H1 (cell line): ENCODE data around the gene RYK. TPM values are rescaled to one million over a fixed set of nuclear protein-coding genes. Genes with fewer than 3 reads are reported as not detected.
A peak's percentile ranks its signal among the peaks of the same experiment; 100 is the strongest.

ENCODE experiments used
- CTCF ChIA-PET: fragments of 300-600 bp; sonication (Branson Sonifier 250); formaldehyde crosslinking; loops from one replicate; lab custom pipeline; 2021; ENCODE audit not compliant: partially characterized antibody; lab: Charles Lee
- POLR2A ChIA-PET: fragments of 300-600 bp; sonication (Branson Sonifier 250); formaldehyde crosslinking; loops from one replicate; lab custom pipeline; 2021; ENCODE audit warnings: inconsistent platforms; ENCODE audit not compliant: partially characterized antibody; lab: Charles Lee
- DNase-seq, 2 experiments: peaks; one replicate each; pipeline versions ENCODE4 v3.0.0 to v3.0.0-alpha.2; 2010 to 2022; ENCODE audit warnings: low spot score in 2 of 2, low read depth in 1 of 2, mixed read lengths in 1 of 2
- FAIRE-seq: peaks from 2 replicates; lab custom pipeline; 2011; peaks lifted over from hg19 to GRCh38; lab: Jason Lieb, UNC
- H2AFZ ChIP-seq: 2 replicates; pipeline ENCODE4 v1.8.1; 2012; ENCODE audit warnings: low read length, inconsistent platforms
- H2AK5ac ChIP-seq: 2 replicates; pipeline ENCODE4 v1.6.1; 2013; ENCODE audit warnings: low read depth, low read length
- H2BK120ac ChIP-seq: replicated peaks from 2 replicates; pipeline ENCODE3; 2013; ENCODE audit warnings: low read depth, low read length, inconsistent platforms
- H2BK12ac ChIP-seq: 2 replicates; pipeline ENCODE4 v1.6.1; 2013; ENCODE audit warnings: low read depth, low read length
- H2BK15ac ChIP-seq: 2 replicates; pipeline ENCODE4 v1.6.1; 2013; ENCODE audit warnings: low read length
- H2BK20ac ChIP-seq: 2 replicates; pipeline ENCODE4 v1.6.1; 2013; ENCODE audit warnings: low read length
- H2BK5ac ChIP-seq: 2 replicates; pipeline ENCODE4 v1.6.1; 2013; ENCODE audit warnings: low read depth, low read length
- H3K14ac ChIP-seq: 2 replicates; pipeline ENCODE4 v1.6.1; 2013; ENCODE audit warnings: inconsistent platforms; ENCODE audit not compliant: insufficient read length
- H3K18ac ChIP-seq: 2 replicates; pipeline ENCODE4 v1.6.1; 2013; ENCODE audit warnings: low read length; ENCODE audit errors: extremely low read depth
- H3K23ac ChIP-seq: 2 replicates; pipeline ENCODE4 v1.6.1; 2013; ENCODE audit warnings: inconsistent platforms; ENCODE audit not compliant: insufficient read length
- H3K23me2 ChIP-seq: 2 replicates; pipeline ENCODE4 v1.6.1; 2013; ENCODE audit warnings: low read depth, low read length
- H3K27ac ChIP-seq: 2 replicates; pipeline ENCODE4 v1.6.1; 2011; ENCODE audit warnings: low read depth, low read length, inconsistent platforms
- H3K27me3 ChIP-seq, 4 experiments: replicated peaks in 1 of 4; 1 replicate in 1 of 4; 2 replicates in 3 of 4; pipeline versions ENCODE4 v1.6.1 to v1.8.1; 2011 to 2013; ENCODE audit warnings: low read length in 3 of 4, mild to moderate bottlenecking in 3 of 4, inconsistent platforms in 2 of 4, mixed read lengths in 2 of 4, moderate library complexity in 1 of 4; ENCODE audit not compliant: control insufficient read depth in 3 of 4, insufficient read depth in 3 of 4; ENCODE audit errors: extremely low read depth in 1 of 4
- H3K36me3 ChIP-seq, 4 experiments: 2 replicates each; pipeline versions ENCODE4 v1.6.1 to v1.8.1; 2011 to 2013; ENCODE audit warnings: mild to moderate bottlenecking in 4 of 4, low read length in 3 of 4, moderate library complexity in 2 of 4, control low read depth in 1 of 4, inconsistent platforms in 1 of 4; ENCODE audit not compliant: insufficient read depth in 4 of 4, control insufficient read depth in 2 of 4
- H3K4ac ChIP-seq: replicated peaks from 2 replicates; pipeline ENCODE3; 2013; ENCODE audit warnings: low read length, low read depth, mixed read lengths, inconsistent platforms; ENCODE audit not compliant: insufficient read length
- H3K4me1 ChIP-seq, 4 experiments: replicated peaks in 1 of 4; 1 replicate in 1 of 4; 2 replicates in 3 of 4; pipeline versions ENCODE4 v1.6.1 to v1.8.1; 2011 to 2013; ENCODE audit warnings: low read length in 3 of 4, inconsistent platforms in 2 of 4, mixed read lengths in 1 of 4; ENCODE audit not compliant: insufficient read depth in 4 of 4, control insufficient read depth in 3 of 4
- H3K4me2 ChIP-seq, 2 experiments: 2 replicates each; pipeline versions ENCODE4 v1.6.1 to v1.8.1; 2011 to 2013; ENCODE audit warnings: low read depth in 2 of 2, low read length in 2 of 2, control low read depth in 1 of 2, inconsistent platforms in 1 of 2, mild to moderate bottlenecking in 1 of 2; ENCODE audit not compliant: insufficient read depth in 1 of 2
- H3K4me3 ChIP-seq, 4 experiments: fragments of 200-600, 300-600 bp in 1 of 4; sonication (generic), shearing (Covaris generic), sonication (Bioruptor Twin) in 1 of 4; 2 replicates each; pipeline versions ENCODE4 v1.5.1 to v1.8.1; 2011 to 2016; ENCODE audit warnings: low read length in 4 of 4, low read depth in 3 of 4, control low read depth in 2 of 4, inconsistent platforms in 2 of 4, mild to moderate bottlenecking in 2 of 4, mixed read lengths in 1 of 4, moderate library complexity in 1 of 4; ENCODE audit not compliant: insufficient read depth in 2 of 4; ENCODE audit errors: extremely low read depth in 1 of 4
- H3K56ac ChIP-seq: replicated peaks from 2 replicates; pipeline ENCODE3; 2013; ENCODE audit warnings: low read depth, mild to moderate bottlenecking, mixed read lengths, low read length, inconsistent platforms; ENCODE audit not compliant: insufficient read length
- H3K79me1 ChIP-seq: 2 replicates; pipeline ENCODE4 v1.6.1; 2013; ENCODE audit warnings: low read depth, low read length, control low read depth
- H3K79me2 ChIP-seq, 2 experiments: 2 replicates each; pipeline versions ENCODE4 v1.6.1 to v1.8.1; 2012 to 2013; ENCODE audit warnings: low read length in 2 of 2, mild to moderate bottlenecking in 2 of 2, inconsistent platforms in 1 of 2; ENCODE audit not compliant: insufficient read depth in 2 of 2, control insufficient read depth in 1 of 2
- H3K9ac ChIP-seq, 4 experiments: replicated peaks in 1 of 4; 1 replicate in 1 of 4; 2 replicates in 3 of 4; pipeline versions ENCODE4 v1.6.1 to v1.8.1; 2011 to 2013; ENCODE audit warnings: low read depth in 3 of 4, low read length in 3 of 4, control low read depth in 2 of 4, mild to moderate bottlenecking in 2 of 4, moderate library complexity in 2 of 4, inconsistent platforms in 1 of 4; ENCODE audit errors: extremely low read depth in 1 of 4
- H3K9me3 ChIP-seq, 2 experiments: 2 replicates each; pipeline versions ENCODE4 v1.6.1 to v1.8.1; 2012 to 2013; ENCODE audit warnings: mild to moderate bottlenecking in 2 of 2, moderate library complexity in 2 of 2, control low read depth in 1 of 2, inconsistent platforms in 1 of 2, low read depth in 1 of 2, low read length in 1 of 2, mixed read lengths in 1 of 2; ENCODE audit not compliant: insufficient read depth in 2 of 2
- H4K20me1 ChIP-seq, 2 experiments: replicated peaks in 1 of 2; 2 replicates each; pipeline versions ENCODE3 to v1.8.1; 2011 to 2013; ENCODE audit warnings: inconsistent platforms in 2 of 2, low read length in 2 of 2, mild to moderate bottlenecking in 1 of 2; ENCODE audit not compliant: insufficient read depth in 2 of 2, control insufficient read depth in 1 of 2
- H4K5ac ChIP-seq: 2 replicates; pipeline ENCODE4 v1.6.1; 2013; ENCODE audit warnings: low read length, low read depth, mixed read lengths, inconsistent platforms; ENCODE audit not compliant: insufficient read length
- H4K8ac ChIP-seq: 2 replicates; pipeline ENCODE4 v1.8.0; 2013; ENCODE audit warnings: mild to moderate bottlenecking, moderate library complexity, low read length, inconsistent platforms; ENCODE audit not compliant: insufficient read depth; ENCODE audit errors: extremely low read depth
- H4K91ac ChIP-seq: replicated peaks from 2 replicates; pipeline ENCODE3; 2013; ENCODE audit warnings: low read length, mixed read lengths, inconsistent platforms; ENCODE audit not compliant: insufficient read length
- BRCA1 ChIP-seq: IDR thresholded peaks from 2 replicates; pipeline ENCODE4 v1.6.1; 2012; ENCODE audit warnings: low read depth, low read length, improper control_type of control experiment
- CHD2 ChIP-seq: IDR thresholded peaks from 2 replicates; pipeline ENCODE4 v1.6.1; 2012; ENCODE audit warnings: low read length, improper control_type of control experiment
- EGR1 ChIP-seq: IDR thresholded peaks from 2 replicates; pipeline ENCODE4 v1.6.1; 2011; ENCODE audit warnings: low read depth, low read length, borderline replicate concordance
- EZH2 ChIP-seq: fragments of 200-600 bp; sonication (generic); IDR thresholded peaks from 2 replicates; pipeline ENCODE4 v1.7.1; 2012; ENCODE audit warnings: low read depth, mild to moderate bottlenecking, moderate library complexity, low read length, inconsistent platforms; ENCODE audit not compliant: severe bottlenecking
- RAD21 ChIP-seq, 2 experiments: IDR thresholded peaks in 1 of 2; conservative IDR thresholded peaks in 1 of 2; 2 replicates each; pipeline ENCODE4 v1.6.1; 2011; ENCODE audit warnings: low read depth in 2 of 2, low read length in 2 of 2, improper control_type of control experiment in 1 of 2, inconsistent platforms in 1 of 2, mild to moderate bottlenecking in 1 of 2, moderate library complexity in 1 of 2
- RNF2 ChIP-seq: fragments of 200-900, 300-1000 bp; sonication (generic); IDR thresholded peaks from 2 replicates; pipeline ENCODE4 v1.7.1; 2016; ENCODE audit warnings: borderline replicate concordance, low read depth, mild to moderate bottlenecking, antibody characterized with exemption, low read length; ENCODE audit not compliant: poor library complexity, severe bottlenecking; ENCODE audit errors: missing control alignments
- WGBS, 2 experiments: shearing (Covaris generic) in 1 of 2; methylation state at CpG; one replicate each; pipeline versions ENCODE4 v1.1.6 to v1.1.7; 2013 to 2015; ENCODE audit warnings: low lambda C conversion rate in 2 of 2, mixed read lengths in 2 of 2, inconsistent platforms in 1 of 2, low coverage in 1 of 2, missing lambda C conversion rate in 1 of 2; ENCODE audit not compliant: insufficient replicate concordance in 2 of 2, insufficient coverage in 1 of 2, insufficient read length in 1 of 2; ENCODE audit errors: extremely low coverage in 1 of 2, missing lambda C conversion rate in 1 of 2; 5-methylcytosine and 5-hydroxymethylcytosine counted together
- polyA plus RNA-seq, 7 experiments: library from polyadenylated mRNA; depleted of rRNA in 3 of 7; stranded (reverse) in 5 of 7; unstranded in 2 of 7; fragments of >200 nt in 5 of 7; fragments of 200-250 nt in 2 of 7; gene quantifications; 1 replicate in 5 of 7; 2 replicates in 1 of 7; 4 replicates in 1 of 7; pipeline versions ENCODE4 v1.2.1 to v1.2.3, GENCODE V29; 2011 to 2013; ENCODE audit warnings: missing spikeins in 2 of 7, mixed read lengths in 2 of 7
- total RNA-seq: library from RNA; stranded (reverse); fragmentation: NEBNext Ultra II Directional; extraction: Animal tissue kit (Norgen Biotek cat#: 25700); gene quantifications from 2 replicates; pipeline ENCODE4 v1.2.1, GENCODE V29; 2021
- TF ChIP-seq, protein P1 (sequence below), 3 experiments: IDR thresholded peaks; 1 replicate in 2 of 3; 2 replicates in 1 of 3; pipeline versions ENCODE4 v1.5.1 to v1.6.1; 2011; ENCODE audit warnings: low read length in 3 of 3, mild to moderate bottlenecking in 3 of 3, inconsistent platforms in 2 of 3, low read depth in 1 of 3, moderate library complexity in 1 of 3; ENCODE audit not compliant: insufficient read depth in 1 of 3; ENCODE audit errors: control extremely low read depth in 1 of 3

The RYK gene
- total and polyA plus RNA-seq, 2 of the 8 experiments (the other 6 are each of a cell fraction or from before 2014, with no cell fraction given): 30.5 to 63.8 TPM

DNA sequence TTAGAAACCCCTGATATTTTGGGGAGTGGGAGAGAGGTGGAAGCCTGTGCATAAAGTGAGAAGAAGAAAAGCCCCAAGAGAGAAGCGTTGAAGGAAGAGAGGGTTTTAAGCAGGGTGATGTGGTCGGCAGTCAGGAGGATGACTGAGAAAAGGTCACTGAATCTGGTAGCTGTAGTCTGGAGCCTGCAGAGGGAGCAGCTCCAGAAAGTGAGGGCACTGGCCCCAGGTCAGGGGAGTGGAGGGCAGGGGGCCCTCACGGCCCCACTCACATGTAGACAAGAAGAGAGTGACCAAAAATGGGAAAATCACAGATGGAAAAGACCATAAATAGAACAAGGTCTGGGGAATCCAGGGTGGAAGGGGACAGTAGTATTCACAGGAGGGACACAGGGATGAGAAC is 105.5 kb downstream of the RYK start:
- H4K20me1 ChIP-seq: peaks cover 0 to 2% of the 10 kb centered on the region in 2 experiments
- no peak overlapping the region for H3K4ac ChIP-seq
- no peak overlapping the region for H2BK15ac ChIP-seq
- H3K79me2 ChIP-seq: no peaks in the 10 kb centered on the region
- 73% methylated on average over 3 of the region's 3 CpGs; no CpG with 5 or more reads in 1 of the 2 experiments for WGBS, 2 experiments
- H3K9me3 ChIP-seq: 0 out of 4 replicates have a peak, but pooled peaks cover 0 to under 1% of the 10 kb centered on the region in 2 experiments
- H3K4me1 ChIP-seq: no peaks in the 10 kb centered on the region
- no peak overlapping the region for H2BK5ac ChIP-seq
- no peak overlapping the region for H3K56ac ChIP-seq
- H3K4me3 ChIP-seq: no peak overlapping the region
- H3K23ac ChIP-seq: no peak overlapping the region
- H3K27me3 ChIP-seq: no peaks in the 10 kb centered on the region
- no peak overlapping the region for H4K91ac ChIP-seq
- H2AFZ ChIP-seq: no peak overlapping the region
- no peaks in the 10 kb centered on the region for H3K79me1 ChIP-seq
- no peak overlapping the region for H3K4me2 ChIP-seq
- TF ChIP-seq CHD2 (no peak), RNF2 (no peak), RAD21 (IDR thresholded peaks at IDR 0.05 in 1 of 2, conservative IDR thresholded peaks at IDR 0.05 in 1 of 2; ENCODE audit: low read depth in 2 of 2, low read length in 2 of 2) (peak in 1 of 2 experiments; percentile 40; a peak in 1 of 4 replicates), EZH2 (no peak), EGR1 (no peak), BRCA1 (no peak)
- TF ChIP-seq, protein P1, sequence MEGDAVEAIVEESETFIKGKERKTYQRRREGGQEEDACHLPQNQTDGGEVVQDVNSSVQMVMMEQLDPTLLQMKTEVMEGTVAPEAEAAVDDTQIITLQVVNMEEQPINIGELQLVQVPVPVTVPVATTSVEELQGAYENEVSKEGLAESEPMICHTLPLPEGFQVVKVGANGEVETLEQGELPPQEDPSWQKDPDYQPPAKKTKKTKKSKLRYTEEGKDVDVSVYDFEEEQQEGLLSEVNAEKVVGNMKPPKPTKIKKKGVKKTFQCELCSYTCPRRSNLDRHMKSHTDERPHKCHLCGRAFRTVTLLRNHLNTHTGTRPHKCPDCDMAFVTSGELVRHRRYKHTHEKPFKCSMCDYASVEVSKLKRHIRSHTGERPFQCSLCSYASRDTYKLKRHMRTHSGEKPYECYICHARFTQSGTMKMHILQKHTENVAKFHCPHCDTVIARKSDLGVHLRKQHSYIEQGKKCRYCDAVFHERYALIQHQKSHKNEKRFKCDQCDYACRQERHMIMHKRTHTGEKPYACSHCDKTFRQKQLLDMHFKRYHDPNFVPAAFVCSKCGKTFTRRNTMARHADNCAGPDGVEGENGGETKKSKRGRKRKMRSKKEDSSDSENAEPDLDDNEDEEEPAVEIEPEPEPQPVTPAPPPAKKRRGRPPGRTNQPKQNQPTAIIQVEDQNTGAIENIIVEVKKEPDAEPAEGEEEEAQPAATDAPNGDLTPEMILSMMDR (IDR thresholded peaks at IDR 0.05; ENCODE audit: control extremely low read depth in 1 of 3, insufficient read depth in 1 of 3, low read depth in 1 of 3, low read length in 3 of 3): peak; percentile 33 to 42 (median 41); a peak in 3 of 4 replicates
- no peaks in the 10 kb centered on the region for H3K23me2 ChIP-seq
- ChIA-PET CTCF (interaction anchor here (0.6 to 3.6 kb wide), 12 partner anchors 10 to 216 kb away, joined by 3 to 18 read pairs (median 4); no protein-coding TSS in a partner anchor), POLR2A (no interaction called here)
- H3K9ac ChIP-seq: no peak overlapping the region
- no peak for DNase-seq
- no peak overlapping the region for H3K14ac ChIP-seq
- H2AK5ac ChIP-seq: no peak overlapping the region
- H2BK20ac ChIP-seq: no peak overlapping the region
- H4K5ac ChIP-seq: no peak overlapping the region
- no peaks in the 10 kb centered on the region for H3K36me3 ChIP-seq
- no peak overlapping the region for H4K8ac ChIP-seq
- no peak overlapping the region for H2BK120ac ChIP-seq
- H2BK12ac ChIP-seq: no peak overlapping the region
- no peak overlapping the region for H3K18ac ChIP-seq
- H3K27ac ChIP-seq: no peak overlapping the region
- no peak for FAIRE-seq
